ENCODE measurements around the gene ABCD1. TPM values are rescaled to one million over a fixed set of nuclear protein-coding genes. Genes with fewer than 3 reads are reported as not detected.
"Not testable (repeated sequence)": the region's sequence is repeated elsewhere in the genome, so short reads cannot be mapped to it uniquely, and the experiment has no call there.

The ABCD1 gene
- total RNA-seq, 4 donors from 2014 or later = 5.9 to 9.4 (median 7.4) TPM

- no peaks in the 10 kb centered on the region for H3K27me3 ChIP-seq
- H3K36me3 ChIP-seq = no peaks in the 10 kb centered on the region
- no peaks in the 10 kb centered on the region for H3K9me3 ChIP-seq
- WGBS = 86% methylated on average over 22 of the region's 29 CpGs
- TF ChIP-seq POLR2A (IDR thresholded peaks at IDR 0.05) = no peak
- TF ChIP-seq POLR2AphosphoS5 (IDR thresholded peaks at IDR 0.05) = no peak
- TF ChIP-seq, protein P1, sequence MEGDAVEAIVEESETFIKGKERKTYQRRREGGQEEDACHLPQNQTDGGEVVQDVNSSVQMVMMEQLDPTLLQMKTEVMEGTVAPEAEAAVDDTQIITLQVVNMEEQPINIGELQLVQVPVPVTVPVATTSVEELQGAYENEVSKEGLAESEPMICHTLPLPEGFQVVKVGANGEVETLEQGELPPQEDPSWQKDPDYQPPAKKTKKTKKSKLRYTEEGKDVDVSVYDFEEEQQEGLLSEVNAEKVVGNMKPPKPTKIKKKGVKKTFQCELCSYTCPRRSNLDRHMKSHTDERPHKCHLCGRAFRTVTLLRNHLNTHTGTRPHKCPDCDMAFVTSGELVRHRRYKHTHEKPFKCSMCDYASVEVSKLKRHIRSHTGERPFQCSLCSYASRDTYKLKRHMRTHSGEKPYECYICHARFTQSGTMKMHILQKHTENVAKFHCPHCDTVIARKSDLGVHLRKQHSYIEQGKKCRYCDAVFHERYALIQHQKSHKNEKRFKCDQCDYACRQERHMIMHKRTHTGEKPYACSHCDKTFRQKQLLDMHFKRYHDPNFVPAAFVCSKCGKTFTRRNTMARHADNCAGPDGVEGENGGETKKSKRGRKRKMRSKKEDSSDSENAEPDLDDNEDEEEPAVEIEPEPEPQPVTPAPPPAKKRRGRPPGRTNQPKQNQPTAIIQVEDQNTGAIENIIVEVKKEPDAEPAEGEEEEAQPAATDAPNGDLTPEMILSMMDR (IDR thresholded peaks at IDR 0.05) = no peak
- TF ChIP-seq EP300 (IDR thresholded peaks at IDR 0.05) = no peak
- H3K27ac ChIP-seq = no peak overlapping the region
- H3K4me3 ChIP-seq = no peak overlapping the region
- peaks cover 15% of the 10 kb centered on the region for H3K4me1 ChIP-seq
- DNase-seq (ENCODE audit: low spot score in 2 of 2) = peak in 1 of 2 donors; percentile 52
Observed at GRCh38 chrX:153739754-153740486, 15.3 kb downstream of the ABCD1 start.

DNA sequence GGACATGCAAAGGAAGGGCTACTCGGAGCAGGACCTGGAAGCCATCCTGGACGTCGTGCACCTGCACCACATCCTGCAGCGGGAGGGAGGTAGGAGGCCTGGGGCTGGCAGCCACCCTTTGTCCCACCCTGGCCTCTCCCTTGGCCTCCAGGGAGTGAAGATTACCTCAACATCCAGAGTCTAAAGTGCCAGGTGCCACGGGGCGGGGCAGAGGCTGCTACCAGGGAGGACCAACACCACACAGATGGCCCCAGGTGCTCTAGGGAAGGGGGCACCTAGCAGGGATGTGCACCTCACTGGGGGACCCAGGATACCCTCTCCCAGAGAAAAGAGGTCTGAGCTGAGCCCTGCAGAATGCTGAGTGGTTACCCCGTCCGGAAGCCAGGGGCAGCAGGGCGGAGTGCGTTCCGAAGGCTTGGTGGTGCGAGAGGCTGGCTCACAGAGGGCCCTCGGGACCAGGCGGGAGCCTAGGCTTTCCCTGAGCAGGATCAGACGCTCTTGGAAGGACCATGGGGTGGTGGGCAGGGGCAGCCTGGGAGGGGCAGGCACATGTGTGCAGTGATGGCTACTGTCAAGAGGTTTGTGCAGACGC is 16.1 kb downstream of the ABCD1 start:
- WGBS = 83% methylated on average over 7 of the region's 16 CpGs
- Histone ChIP-seq H3K36me3 (no peaks in the 10 kb centered on the region), H3K27ac (no peak overlapping the region), H3K4me3 (no peak overlapping the region), H3K9me3 (no peaks in the 10 kb centered on the region), H3K27me3 (no peaks in the 10 kb centered on the region), H3K4me1 (peaks cover 15% of the 10 kb centered on the region)
- TF ChIP-seq, protein P1 (IDR thresholded peaks at IDR 0.05) = no peak
- no peak for TF ChIP-seq POLR2AphosphoS5 (IDR thresholded peaks at IDR 0.05)
- no peak for TF ChIP-seq EP300 (IDR thresholded peaks at IDR 0.05)
- TF ChIP-seq POLR2A (IDR thresholded peaks at IDR 0.05) = no peak
- peak in 1 of 2 donors; percentile 44 for DNase-seq (ENCODE audit: low spot score in 2 of 2)

DNA sequence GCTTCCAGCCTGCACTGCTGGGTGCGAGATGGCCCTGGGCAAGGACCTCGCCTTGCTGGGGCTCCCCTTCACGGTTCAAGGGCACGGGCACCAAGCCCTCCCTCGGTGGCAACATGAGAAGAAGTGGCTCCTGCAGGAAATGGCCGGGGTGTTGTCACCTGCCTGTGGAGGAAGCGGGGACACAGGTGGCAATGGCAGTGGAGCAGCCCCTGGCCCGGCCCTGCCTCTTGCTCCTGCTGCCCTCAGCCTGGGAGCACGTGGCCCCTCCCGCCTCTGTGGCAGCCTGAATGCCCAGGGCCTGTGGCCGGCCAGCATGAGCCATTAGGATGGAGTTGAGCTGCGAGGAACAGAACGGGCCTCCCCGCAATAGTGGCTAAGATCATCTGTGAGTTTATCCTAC is 16.8 kb downstream of the ABCD1 start:
- Histone ChIP-seq H3K36me3 (no peaks in the 10 kb centered on the region), H3K4me1 (peaks cover 15% of the 10 kb centered on the region), H3K27me3 (no peaks in the 10 kb centered on the region), H3K4me3 (no peak overlapping the region), H3K9me3 (no peaks in the 10 kb centered on the region), H3K27ac (no peak overlapping the region)
- no peak for TF ChIP-seq POLR2AphosphoS5 (IDR thresholded peaks at IDR 0.05)
- TF ChIP-seq, protein P1 (IDR thresholded peaks at IDR 0.05) = no peak
- no peak for TF ChIP-seq EP300 (IDR thresholded peaks at IDR 0.05)
- TF ChIP-seq POLR2A (IDR thresholded peaks at IDR 0.05) = no peak
- peak in 1 of 2 donors; percentile 48 for DNase-seq (ENCODE audit: low spot score in 2 of 2)
- WGBS = 93% methylated on average over 3 of the region's 14 CpGs

GRCh38 chrX:153742111-153742510 is 17.5 kb downstream of the ABCD1 start:
- H3K27me3 ChIP-seq, H3K27ac ChIP-seq, H3K36me3 ChIP-seq, H3K9me3 ChIP-seq, H3K4me3 ChIP-seq: not testable (repeated sequence)
- WGBS = 92% methylated on average over 13 of the region's 14 CpGs
- peak in 1 of 2 donors; percentile 44 for DNase-seq (ENCODE audit: low spot score in 2 of 2)
- H3K4me1 ChIP-seq = peaks cover 15% of the 10 kb centered on the region

DNA sequence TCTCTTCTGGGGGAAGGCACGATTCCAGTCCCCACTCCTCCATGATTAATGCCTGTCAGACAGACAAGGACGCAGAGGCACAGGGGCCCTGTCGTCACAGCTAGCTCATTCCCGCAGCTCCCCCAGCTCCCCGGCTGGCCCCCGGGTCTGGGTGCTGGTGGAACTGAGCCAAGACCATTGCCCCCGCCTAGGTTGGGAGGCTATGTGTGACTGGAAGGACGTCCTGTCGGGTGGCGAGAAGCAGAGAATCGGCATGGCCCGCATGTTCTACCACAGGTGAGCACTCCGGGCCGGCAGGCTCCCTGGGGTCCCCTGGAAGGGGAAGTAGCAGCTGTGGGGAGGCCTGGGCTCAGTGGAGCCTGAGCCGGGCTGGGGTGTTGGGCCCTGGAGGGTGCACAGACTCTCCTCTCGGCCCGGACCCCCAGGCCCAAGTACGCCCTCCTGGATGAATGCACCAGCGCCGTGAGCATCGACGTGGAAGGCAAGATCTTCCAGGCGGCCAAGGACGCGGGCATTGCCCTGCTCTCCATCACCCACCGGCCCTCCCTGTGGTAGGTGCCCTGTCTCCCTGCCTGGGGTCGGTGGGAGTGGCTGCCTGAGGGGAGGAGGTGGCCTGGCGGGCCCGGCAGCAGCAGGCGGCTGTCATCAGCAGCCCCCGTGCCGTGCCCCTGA is 18.3 kb downstream of the ABCD1 start:
- H3K27me3 ChIP-seq; H3K36me3 ChIP-seq; H3K27ac ChIP-seq; DNase-seq (ENCODE audit: low spot score in 2 of 2); H3K9me3 ChIP-seq: not testable (repeated sequence)
- 87% methylated on average over 12 of the region's 32 CpGs for WGBS
- H3K4me1 ChIP-seq = peaks cover 15% of the 10 kb centered on the region
- H3K4me3 ChIP-seq = peak overlapping the region; percentile 20

DNA sequence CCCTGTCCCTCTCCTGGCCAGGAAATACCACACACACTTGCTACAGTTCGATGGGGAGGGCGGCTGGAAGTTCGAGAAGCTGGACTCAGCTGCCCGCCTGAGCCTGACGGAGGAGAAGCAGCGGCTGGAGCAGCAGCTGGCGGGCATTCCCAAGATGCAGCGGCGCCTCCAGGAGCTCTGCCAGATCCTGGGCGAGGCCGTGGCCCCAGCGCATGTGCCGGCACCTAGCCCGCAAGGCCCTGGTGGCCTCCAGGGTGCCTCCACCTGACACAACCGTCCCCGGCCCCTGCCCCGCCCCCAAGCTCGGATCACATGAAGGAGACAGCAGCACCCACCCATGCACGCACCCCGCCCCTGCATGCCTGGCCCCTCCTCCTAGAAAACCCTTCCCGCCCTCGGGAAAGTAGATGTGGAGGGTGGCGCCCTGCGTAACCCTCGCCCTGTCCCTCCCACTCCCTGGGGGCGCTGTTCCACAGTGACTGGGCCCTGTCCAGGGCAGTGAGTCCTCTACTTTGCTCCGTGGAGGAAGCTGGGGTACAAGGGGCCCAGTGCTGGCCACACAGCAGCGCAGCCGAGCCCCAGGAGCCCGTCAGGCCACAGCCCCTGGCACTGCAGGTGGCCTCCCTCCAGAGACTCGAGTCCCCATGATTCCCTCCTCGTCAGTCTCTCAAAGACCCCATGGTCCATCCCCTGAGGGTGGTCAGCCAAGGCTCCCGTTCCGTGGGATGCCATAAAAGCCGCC is 19.0 kb downstream of the ABCD1 start:
- not testable (repeated sequence) for H3K27ac ChIP-seq, H3K36me3 ChIP-seq, H3K9me3 ChIP-seq, H3K27me3 ChIP-seq
- Histone ChIP-seq H3K4me1 (peaks cover 15% of the 10 kb centered on the region), H3K4me3 (peak overlapping the region; percentile 20)
- 46% methylated on average over 5 of the region's 35 CpGs for WGBS
- peak in 1 of 2 donors; percentile 87 for DNase-seq (ENCODE audit: low spot score in 2 of 2)
